ENCODE results near the gene RAD21L1. TPM values are rescaled to one million over a fixed set of nuclear protein-coding genes. Genes with fewer than 3 reads are reported as not detected.

Gene RAD21L1
- total and polyA plus RNA-seq, 2 donors (not counting 3 experiments of a cell fraction or from before 2014, with no cell fraction given): 0.06 TPM; not detected in 1

- Histone ChIP-seq H3K79me2 (ENCODE audit: control insufficient read depth, insufficient read depth, low read length) (no peaks in the 10 kb centered on the region), H3K27ac (ENCODE audit: insufficient read depth, low read depth, low read length) (no peak overlapping the region), H3K27me3 (ENCODE audit: control insufficient read depth in 2 of 2, insufficient read depth in 2 of 2, low read length in 2 of 2) (no peaks in the 10 kb centered on the region), H3K4me1 (ENCODE audit: control insufficient read depth, extremely low read depth, insufficient read depth, low read length) (no peaks in the 10 kb centered on the region), H3K4me2 (ENCODE audit: insufficient read depth, low read length) (no peak overlapping the region), H3K9me1 (replicated peaks; ENCODE audit: control insufficient read depth, extremely low read depth, insufficient read depth, low read length) (no peaks in the 10 kb centered on the region), H3K4me3 (replicated peaks in 1 of 3; ENCODE audit: insufficient read depth in 1 of 3, low read depth in 1 of 3, low read length in 3 of 3) (no peak overlapping the region), H3K36me3 (ENCODE audit: control insufficient read depth in 2 of 2, extremely low read depth in 1 of 2, insufficient read depth in 2 of 2, low read length in 2 of 2) (no peaks in the 10 kb centered on the region), H3K9me3 (replicated peaks; ENCODE audit: control insufficient read depth, insufficient read depth, low read length) (no peaks in the 10 kb centered on the region), H3K9ac (replicated peaks; ENCODE audit: extremely low read depth, insufficient read depth, low read length) (no peak overlapping the region), H2AFZ (ENCODE audit: low read depth, low read length) (no peak overlapping the region), H4K20me1 (replicated peaks; ENCODE audit: control insufficient read depth, extremely low read depth, insufficient read depth, low read length) (no peaks in the 10 kb centered on the region)
- DNase-seq (ENCODE audit: low read depth, low spot score): no peak
- TF ChIP-seq EZH2 (IDR thresholded peaks at IDR 0.05; ENCODE audit: borderline replicate concordance, low read depth, low read length, severe bottlenecking): no peak
- TF ChIP-seq FOS (IDR thresholded peaks at IDR 0.05; ENCODE audit: borderline replicate concordance, insufficient read depth, low read length): no peak
- no peak for TF ChIP-seq MYC (IDR thresholded peaks at IDR 0.05; ENCODE audit: low read depth, low read length)
- TF ChIP-seq POLR2AphosphoS5 (IDR thresholded peaks at IDR 0.05; ENCODE audit: insufficient read depth, low read depth, low read length): no peak
- TF ChIP-seq JUN (IDR thresholded peaks at IDR 0.05; ENCODE audit: borderline replicate concordance, insufficient read depth, insufficient read length, low read depth): no peak
- no peak for TF ChIP-seq POLR2A (IDR thresholded peaks at IDR 0.05; ENCODE audit: low read depth, low read length)
- TF ChIP-seq CTCF (IDR thresholded peaks at IDR 0.05; ENCODE audit: extremely low read depth in 1 of 2, insufficient read depth in 1 of 2, low read depth in 1 of 2, low read length in 2 of 2): no peak
- no peak for TF ChIP-seq GATA2 (IDR thresholded peaks at IDR 0.05; ENCODE audit: insufficient read depth, insufficient read length, low read depth, low read length)
- no peak for TF ChIP-seq MAX (IDR thresholded peaks at IDR 0.05; ENCODE audit: insufficient read depth, insufficient read length)
- FAIRE-seq: no peak
- dilution Hi-C loops (cut with MboI; ENCODE audit: extremely low pct_ligation_motif_present, low sequenced_read_pairs): no loop called here
- intact Hi-C loops (cut with micrococcal nuclease): no loop called here
- BruUV-seq (replicated peaks): no TSS peak
- ChIA-PET CTCF (interaction anchor here (1.1 kb wide), 1 partner anchor 27 kb away, joined by 3 read pairs; no protein-coding TSS in a partner anchor), POLR2A (no interaction called here)
Observed at GRCh38 chr20:1273366-1273765, 47.5 kb downstream of the RAD21L1 start.
